HG03175 (cell line): ENCODE results near the gene ANKRD2.

Experiments used
- ATAC-seq: cut with Tn5 transposase; IDR thresholded peaks from one replicate; pipeline ENCODE4 v1.9.1; 2021; ENCODE audit warnings: mild to moderate bottlenecking, moderate library complexity; ENCODE audit not compliant: unreplicated experiment

ANKRD2 gene

GRCh38 chr10:97590748-97591495 is 18.3 kb downstream of the ANKRD2 start:
- ATAC-seq = no peak

- no peak for ATAC-seq
Measured at GRCh38 chr10:97593421-97593820, 20.8 kb downstream of the ANKRD2 start.

DNA sequence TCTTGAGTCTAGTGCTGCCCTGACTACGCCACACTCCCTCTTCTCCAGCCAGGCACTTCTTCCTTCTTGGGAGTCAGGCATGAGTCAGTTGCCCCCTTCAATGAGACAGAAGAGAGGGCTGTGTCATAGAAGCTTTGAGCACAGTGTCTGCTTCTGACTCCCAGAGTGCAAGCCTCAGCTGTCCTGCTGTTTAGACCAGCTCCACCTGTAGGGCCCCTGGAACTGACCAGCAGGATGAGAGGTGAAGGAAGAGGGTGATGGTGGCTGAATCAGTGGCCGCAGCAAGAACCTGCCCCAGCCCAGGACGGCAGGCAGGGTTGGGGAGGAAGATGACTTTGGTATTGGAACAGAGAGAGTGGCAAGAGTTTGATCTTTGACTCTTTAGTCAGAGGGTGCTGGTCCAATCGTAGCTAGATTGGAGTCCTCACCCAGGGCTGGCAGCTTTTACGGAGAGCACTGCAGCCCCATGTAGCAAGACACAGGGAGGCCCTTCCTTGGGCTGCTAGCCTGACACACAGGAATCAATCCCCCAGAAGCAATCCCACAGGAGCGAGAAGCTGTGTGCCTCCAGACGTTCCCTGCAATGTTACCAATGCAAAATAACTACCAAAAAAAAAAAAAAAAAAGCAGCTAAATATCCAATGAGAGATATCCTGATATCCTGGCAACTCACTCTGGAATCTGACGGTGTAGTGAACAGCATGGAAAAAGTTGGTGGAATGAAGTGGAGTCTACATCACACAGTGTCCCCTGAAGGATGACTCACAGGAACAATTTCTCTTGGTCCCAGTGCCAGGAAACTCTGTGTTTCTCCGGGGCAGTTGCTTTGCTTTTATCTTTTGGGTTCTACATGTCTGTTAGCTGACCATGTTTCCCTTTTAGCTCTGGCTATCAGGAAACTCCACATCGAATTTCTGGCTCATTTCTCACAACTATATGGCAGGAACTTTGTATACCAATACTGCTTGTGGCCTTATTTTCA is 23.8 kb downstream of the ANKRD2 start:
- ATAC-seq = no peak

DNA sequence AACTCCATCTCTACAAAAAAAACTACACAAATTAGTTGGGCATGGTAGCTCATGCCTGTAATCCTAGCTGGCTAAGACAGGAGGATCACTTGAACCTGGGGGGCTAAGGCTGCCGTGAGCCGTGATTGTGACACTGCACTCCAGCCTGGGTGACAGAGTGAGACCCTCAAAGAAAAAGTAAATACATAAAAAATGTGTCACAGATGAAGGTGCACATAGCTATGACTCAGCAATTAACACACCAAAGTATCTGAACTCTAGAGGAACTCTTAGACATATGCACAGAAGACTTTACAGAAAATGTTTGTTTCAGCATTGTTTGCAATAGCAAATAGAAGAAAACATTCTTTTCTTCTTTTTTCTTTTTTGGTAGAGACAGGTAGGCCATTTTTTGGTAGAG is 25.2 kb downstream of the ANKRD2 start:
- ATAC-seq = no peak

- no peak for ATAC-seq
Measured at GRCh38 chr10:97598407-97599271, 26.1 kb downstream of the ANKRD2 start.

- no peak for ATAC-seq
Measured at GRCh38 chr10:97599272-97599619, 26.7 kb downstream of the ANKRD2 start.

DNA sequence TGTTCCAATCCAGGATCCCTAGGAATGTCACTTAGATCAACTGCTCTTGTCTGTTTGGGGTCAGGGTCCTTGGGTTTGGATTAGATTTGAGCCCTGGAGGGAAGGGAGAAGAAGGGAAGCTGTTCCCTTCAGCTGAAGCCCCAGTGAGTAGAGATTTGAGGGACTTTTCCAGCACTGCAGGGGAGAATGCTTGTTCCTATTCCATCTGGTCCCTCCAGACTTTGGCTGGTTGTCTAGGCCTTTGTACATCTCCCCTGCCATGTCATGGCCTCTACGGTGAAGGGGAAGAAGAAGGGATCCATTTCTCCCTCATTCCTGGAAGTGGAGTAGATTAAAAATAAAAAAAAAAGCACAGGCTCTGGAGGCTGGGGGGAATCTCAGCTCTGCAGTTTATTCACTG is 28.0 kb downstream of the ANKRD2 start:
- ATAC-seq = no peak

DNA sequence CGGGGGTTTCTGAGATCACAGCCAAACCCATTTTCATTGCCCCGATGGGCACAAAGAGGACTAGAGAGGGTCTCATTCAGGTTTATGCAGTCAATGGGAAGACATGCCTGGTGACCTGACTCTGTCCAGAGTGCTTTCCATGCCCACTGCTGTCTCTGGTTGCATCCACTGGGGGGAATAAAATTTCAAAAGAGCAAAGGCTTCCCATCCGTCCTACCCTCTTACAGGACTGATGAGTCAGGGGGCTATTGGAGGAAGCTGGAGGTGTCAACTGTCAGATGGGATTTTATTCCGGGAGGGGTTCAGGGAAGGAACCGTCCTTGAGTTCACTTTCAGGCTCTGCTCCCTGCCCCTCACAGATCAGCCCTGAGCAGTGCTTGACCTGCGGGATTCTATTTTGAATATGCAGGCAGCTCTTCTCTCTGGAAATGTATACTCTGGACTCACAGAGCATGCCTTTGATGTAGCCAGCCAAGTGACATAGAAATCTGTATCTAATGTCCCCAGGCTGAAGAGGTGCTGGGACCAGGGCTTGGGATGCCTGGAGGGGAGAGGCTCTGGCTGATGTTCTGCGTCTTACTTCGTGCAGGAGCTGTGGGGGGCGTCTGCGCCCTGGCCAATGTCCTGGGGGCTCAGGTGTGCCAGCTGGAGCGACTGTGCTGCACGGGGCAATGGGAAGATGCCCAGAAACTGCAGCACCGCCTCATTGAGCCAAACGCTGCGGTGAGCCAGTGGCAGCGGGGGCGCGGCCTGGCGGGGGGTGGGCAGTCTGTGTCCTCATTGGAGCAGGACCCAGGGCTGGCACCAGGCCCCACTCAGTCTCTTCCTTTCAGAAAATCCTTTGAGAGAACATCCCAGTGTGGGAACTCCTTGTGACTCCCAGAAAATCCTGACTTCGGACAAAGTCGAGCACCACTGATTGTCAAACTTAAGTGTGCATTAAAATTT is 29.0 kb downstream of the ANKRD2 start:
- ATAC-seq = no peak

DNA sequence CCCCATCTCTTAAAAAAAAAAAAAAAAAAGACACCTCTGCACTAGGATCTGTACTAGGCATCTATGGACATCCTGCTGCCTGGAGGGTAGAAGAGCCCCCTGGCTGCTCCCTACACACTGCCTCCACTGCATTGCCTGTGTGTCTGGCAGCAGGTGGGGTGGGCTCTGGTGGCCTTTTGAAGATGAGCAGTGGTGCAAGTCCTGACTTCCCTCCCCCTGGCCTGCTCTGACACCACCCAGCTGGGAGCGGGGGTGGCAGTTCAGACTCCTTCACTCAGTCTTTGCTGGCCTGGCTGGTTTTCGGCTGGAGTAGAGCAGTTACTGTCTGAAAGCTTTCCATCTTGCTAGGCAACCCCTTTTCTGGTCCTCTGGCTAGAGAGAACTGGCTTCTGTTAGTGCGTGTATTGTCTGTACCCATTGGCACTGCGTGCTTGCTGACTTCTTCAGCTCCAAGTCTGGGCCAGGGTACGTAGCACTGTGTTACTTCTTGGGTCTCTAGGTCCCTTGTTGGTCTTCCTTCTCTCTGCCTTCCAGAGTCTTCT is 34.6 kb downstream of the ANKRD2 start:
- no peak for ATAC-seq

- no peak for ATAC-seq
Measured at GRCh38 chr10:97608991-97609561, 36.5 kb downstream of the ANKRD2 start.

DNA sequence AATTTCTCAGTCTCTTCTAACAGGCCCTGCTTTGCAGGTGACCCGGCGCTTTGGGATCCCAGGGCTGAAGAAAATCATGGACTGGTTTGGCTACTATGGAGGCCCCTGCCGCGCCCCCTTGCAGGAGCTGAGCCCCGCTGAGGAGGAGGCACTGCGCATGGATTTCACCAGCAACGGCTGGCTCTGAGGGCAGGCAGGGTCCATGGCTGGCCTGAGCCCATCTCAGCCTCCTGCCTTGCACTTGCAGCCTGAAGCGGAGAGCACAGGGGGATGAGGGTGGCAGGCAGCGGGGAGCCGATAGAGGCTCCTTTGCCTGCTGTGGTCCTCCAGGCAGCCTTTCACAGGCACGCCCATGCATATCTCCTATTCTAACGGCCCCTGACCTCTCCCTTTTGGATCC is 38.9 kb downstream of the ANKRD2 start:
- no peak for ATAC-seq

GRCh38 chr10:97612386-97612785 is 39.8 kb downstream of the ANKRD2 start:
- no peak for ATAC-seq

DNA sequence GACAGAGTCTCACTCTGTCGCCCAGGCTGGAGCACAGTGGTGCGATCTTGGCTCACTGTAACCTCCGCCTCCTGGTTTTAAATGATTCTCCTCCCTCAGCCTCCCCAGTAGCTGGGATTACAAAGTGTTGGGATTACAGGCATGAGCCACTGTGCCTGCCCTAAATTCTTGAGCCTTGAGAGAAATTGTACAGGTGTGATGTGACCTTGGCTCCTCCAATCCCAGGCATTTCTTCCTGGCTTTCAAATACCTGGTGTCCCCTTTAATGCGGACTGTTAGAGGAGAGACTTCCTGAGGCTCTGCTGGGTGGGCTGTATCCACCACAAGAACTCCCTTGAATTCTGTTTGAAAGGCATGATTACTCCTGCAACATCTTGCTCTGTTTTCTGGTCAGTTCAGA is 45.7 kb downstream of the ANKRD2 start:
- ATAC-seq = no peak

DNA sequence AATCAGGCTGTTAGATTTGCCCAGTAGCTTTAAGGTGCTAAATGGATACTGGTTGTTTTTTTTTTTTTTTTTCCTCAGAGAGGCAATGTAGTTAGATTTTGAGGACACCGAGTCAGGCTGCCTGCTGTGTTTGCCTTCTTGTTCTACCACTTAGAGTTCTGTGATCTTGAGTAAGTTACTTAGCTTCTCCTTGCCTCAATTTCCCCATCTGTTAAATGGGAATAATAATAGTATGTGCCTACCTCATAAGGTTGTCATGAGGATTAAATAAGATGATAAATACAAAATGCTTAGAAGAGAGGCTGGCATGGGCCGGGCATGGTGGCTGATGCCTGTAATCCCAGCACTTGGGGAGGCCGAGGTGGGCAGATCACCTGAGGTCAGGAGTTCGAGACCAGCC is 46.2 kb downstream of the ANKRD2 start:
- ATAC-seq = no peak

DNA sequence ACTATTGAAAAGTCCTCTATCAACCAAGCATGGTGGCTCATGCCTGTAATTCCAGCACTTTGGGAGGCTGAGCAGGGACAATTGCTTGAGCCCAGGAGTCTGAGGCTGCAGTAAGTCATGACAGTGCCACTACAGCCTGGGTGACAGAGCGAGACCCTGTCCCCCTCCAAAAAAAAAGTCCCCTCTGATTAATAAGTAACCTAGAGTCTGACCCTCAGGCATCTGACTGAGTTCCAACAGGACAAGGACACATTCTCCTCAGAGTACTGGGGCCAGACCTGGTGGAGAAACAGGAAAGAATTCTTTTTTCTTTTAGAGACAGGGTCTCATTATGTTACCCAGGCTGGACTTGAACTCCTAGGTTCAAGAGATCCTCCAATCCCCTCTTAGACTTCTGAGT is 50.7 kb downstream of the ANKRD2 start:
- ATAC-seq = no peak

GRCh38 chr10:97627731-97628130 is 55.2 kb downstream of the ANKRD2 start:
- no peak for ATAC-seq

DNA sequence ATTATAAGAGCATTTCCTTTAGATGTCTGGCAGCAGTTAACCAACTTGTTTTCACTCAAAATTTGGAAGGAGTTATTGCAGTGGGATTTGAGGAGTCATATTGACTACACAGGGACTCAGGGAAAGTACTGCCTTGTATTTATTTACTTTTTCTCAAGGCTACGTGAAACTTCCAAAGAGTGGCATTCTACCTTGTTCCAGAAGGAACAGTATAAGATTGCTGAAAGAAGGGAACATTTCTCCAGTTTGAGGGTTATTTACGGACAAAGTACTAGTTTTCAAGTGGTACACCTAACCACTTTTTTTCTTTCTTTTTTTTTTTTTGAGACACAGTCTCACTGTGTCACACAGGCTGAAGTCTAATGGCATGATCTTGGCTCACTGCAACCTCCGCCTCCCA is 55.6 kb downstream of the ANKRD2 start:
- no peak for ATAC-seq

DNA sequence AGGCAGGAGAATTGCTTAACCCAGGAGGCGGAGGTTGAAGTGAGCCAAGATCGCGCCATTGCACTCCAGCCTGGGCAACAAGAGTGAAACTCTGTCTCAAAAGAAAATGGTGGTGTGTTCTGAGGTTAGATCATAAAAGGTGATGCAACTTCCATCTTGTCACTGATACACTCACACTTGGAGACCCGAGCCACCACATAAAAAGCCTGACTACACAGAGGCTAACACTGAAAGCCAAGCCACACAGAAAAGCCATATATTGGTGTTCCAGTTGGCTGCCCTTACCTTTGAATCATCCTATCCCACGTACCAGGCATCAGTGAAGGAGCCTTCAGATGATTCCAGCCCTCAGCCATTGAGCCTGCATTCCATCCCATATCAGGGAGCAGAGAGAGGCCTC is 56.7 kb downstream of the ANKRD2 start:
- ATAC-seq = no peak

- no peak for ATAC-seq
Measured at GRCh38 chr10:97631098-97631497, 58.5 kb downstream of the ANKRD2 start.
